Suppressor macrophage (primary cell): ENCODE measurements around the gene RIMS1.
"Not testable (repeated sequence)": the region's sequence is repeated elsewhere in the genome, so short reads cannot be mapped to it uniquely, and the experiment has no call there.

Experiments used
- DNase-seq, 4 experiments: peaks; one replicate each; pipeline ENCODE4 v3.0.0-alpha.2; 2020 to 2022

The RIMS1 gene

DNA sequence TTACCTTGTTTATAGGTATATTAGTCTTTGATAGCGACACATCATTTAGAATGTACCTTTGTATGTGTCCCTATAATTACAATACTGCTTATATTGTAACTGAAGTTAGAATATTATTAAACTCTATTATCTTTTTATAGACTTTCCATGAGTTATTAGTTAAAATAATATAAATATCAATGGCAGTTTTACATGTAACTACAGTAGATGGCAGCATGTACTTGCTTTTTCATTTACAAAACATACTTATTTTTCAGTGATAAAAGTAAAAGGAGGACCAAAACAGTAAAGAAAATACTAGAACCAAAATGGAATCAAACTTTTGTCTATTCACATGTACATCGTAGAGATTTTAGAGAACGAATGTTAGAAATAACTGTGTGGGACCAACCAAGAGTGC is 364.3 kb downstream of the RIMS1 start:
- DNase-seq = no peak

DNA sequence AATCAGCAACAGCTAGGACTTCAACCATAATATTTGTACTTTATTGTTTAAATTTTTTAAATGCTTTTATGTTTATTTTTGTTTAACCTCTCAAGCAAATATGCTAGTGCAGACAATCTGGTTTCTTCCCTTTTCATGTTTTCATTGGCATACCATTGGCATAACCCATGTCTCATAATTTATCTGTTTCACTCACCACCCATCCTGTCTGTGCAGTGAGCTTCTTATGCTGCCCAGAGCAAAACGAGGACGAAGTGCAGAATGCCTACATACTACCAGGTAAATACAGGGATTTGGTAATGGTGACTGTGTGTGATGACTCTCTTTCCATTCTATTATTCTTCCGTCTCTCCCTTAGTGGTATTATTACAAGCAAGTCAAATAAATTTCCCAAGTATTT is 374.1 kb downstream of the RIMS1 start:
- DNase-seq = no peak

DNA sequence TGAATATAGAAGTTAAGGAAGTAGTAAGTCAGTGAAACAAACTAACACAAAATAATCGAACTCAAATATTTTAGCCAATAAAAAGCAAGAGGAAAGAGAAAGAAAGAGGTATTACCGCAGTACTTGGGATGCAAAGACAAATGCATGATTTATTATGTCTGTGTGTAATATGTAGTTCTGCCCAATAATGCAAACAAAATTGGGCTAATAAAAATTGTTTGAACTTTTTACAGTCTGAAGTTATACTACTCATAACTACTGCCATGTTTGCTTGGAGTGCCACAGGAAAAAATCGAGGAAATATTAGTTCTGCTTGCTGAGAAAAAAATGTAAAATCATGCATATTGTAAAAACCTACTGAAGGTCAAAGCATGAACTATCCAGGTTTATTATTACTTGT is 375.2 kb downstream of the RIMS1 start:
- no peak for DNase-seq

DNA sequence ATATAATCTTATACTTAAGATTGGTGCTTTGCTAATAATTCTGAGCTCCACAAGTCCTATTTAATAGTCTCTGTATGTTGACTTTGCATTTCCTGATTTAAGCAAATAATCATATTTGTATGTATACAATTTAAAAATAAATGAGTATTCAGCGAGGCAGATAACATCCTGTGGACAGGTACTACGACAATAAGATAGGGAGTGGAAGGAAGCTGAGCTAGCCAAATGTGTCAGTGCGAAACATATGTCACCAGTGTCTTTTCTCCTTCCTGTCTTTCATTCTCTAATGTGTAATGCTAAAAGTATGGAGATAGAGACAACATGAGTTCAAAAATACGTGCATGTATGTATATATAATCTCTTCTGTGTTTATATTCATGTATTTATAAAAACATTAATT is 375.9 kb downstream of the RIMS1 start:
- no peak for DNase-seq

DNA sequence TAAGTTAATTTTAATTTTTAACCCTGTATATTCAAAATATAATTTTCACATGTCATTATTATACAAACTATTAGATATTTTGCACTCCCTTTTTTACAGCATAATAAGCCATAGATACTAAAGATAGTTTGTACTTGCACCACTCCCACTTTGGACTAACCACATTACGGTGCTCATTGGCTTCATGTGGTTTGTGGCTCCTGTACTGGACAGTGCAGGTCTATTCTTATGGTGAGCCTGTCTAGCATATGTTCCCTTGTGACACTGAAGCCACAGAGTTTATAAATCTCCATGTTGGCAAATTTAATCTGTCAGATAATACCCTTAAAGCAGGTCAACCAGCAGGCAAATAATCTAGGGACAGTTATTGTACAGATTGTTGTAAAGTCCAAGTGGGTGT is 381.1 kb downstream of the RIMS1 start:
- no peak for DNase-seq

DNA sequence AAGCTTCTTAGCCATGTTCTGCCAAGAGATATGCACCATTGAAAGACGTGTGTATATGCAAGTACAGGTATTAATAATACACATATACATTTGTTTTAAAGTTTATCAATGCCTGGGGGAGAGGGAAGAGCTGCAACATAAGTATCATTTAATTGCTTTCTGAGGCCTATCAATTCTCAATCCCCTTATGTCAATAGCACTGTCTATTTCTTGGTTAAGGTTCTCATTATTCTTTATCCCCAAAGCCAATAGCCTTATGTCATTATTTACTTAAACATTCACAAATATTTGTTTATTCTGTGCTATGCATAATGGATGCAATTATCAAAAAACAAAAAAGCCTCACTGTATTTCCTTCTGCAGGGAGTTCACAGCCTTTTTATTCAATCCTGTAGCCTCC is 385.2 kb downstream of the RIMS1 start:
- DNase-seq = no peak

DNA sequence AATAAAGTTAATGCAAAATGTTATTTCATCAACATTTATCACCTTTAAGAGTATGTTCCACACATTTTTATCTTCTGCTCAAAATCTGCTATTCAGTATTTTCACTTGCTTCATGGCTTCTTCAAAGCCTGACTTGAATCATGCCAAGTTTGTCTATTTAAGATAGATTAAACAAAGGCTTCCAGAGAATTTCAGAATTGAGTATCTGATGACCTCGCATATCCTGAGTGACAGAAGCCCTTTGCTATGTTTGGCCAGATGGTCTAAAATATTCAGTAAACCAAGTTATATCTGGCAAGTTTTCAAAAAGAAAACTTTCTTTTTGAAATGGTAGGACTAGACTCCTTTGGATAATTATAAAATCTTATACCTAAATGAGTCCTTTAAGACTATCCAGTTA is 386.6 kb downstream of the RIMS1 start:
- no peak for DNase-seq

DNA sequence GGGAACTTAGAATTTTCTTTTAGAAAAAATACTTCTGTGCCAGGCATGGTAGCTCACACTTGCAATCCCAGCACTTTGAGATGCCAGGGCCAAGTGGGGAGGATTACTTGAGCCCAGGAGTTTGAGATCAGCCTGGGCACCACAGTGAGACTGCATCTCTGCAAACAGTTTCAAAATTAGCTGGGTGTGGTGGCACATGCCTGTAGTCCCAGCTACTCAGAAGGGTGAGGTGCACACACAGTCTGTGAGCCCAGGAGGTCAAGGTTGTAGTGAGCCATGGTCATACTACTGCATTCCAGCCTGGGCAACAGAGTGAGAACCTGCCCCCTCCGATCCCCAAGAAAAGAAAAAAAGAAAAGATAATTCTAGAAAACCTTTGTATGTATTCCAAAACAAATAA is 389.5 kb downstream of the RIMS1 start:
- DNase-seq = no peak

DNA sequence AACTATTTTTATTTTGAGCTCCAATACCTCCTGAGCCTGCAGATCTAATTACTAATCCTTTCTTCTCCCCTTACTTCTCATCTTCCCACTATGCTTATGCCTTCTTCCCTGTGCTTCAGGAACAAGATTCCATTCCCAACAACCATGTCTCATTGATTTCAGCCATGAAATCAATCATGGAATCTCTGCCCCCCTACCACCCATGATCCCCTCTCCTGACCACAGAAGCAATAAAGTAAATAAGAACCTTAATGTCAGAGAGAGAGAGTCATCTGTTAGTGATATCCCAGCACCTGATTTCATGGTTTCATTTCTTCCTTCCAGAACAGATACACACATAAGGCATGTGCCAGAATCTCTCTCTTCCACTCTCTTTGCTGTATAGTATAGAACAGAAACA is 395.9 kb downstream of the RIMS1 start:
- DNase-seq = no peak

DNA sequence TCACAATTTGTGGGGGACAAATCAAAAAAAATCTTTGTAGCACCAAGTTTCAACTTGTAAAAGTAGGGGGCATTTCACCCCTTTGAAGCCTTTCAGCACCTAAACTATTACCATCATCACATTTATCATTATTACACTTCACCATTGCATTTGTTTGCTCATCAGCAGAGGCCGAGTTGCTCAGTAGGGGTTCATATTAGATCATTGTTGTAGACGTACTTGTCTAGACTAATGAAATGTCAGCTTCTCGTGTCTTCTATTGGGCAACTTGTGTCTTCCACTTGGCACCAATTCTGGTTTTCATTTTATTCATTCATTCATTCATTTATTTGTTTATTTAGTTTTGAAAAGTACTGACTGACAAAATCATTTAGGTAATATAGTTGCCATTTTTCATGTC is 397.2 kb downstream of the RIMS1 start:
- DNase-seq = no peak

DNA sequence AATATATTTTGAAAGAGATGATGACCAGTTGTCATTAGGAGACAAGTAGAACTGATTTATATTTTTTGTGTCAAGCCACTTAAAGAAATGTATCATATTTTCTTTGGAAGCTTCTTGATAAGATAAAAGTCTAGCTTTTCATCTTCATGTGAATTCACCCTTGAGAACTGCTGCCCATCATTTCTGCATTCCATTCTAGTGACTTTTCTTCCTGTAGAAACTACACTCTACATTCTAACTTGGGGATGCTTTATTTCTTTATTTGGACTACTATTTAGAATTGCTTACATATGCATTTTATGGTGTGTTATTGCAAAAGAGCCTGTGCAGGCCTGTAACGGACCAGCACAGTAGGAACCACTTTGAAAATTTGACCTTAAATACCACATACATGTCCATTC is 400.6 kb downstream of the RIMS1 start:
- no peak for DNase-seq

DNA sequence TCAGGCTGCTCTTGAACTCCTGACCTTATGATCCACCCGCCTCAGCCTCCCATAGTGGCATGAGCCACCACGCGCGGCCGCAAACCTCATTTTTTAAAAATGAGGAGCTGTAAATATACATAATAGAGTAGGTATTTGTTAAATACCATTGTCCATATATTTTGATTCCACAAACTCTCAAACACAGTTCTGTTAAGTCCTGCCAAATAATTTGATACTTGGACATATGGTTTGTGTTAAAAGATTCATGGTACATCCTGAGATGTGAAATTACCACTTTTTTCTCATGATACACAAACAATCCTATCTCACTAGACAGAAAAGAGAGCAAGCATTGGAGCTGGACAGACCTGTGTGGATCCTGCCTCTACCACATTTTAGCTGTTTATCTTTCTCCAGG is 401.5 kb downstream of the RIMS1 start:
- DNase-seq = no peak

DNA sequence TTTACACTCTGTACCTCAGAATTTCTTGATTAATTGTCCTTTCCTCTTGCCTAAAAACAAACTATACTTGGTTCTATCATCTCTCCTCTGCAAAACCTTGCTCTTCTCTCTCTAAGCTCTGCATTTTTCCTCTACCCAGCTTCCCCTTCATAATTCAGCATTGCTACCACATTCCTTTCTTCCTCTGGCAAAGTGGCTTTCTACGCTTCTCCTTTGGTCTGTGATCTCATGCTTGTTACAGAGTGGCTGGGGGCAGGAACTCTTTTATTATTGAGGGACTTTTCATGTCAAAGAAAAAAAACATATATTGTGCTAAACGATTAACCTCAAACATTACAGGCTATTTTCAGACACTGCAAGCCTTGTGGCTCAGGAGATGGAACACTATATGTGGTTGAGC is 402.2 kb downstream of the RIMS1 start:
- DNase-seq = no peak

DNA sequence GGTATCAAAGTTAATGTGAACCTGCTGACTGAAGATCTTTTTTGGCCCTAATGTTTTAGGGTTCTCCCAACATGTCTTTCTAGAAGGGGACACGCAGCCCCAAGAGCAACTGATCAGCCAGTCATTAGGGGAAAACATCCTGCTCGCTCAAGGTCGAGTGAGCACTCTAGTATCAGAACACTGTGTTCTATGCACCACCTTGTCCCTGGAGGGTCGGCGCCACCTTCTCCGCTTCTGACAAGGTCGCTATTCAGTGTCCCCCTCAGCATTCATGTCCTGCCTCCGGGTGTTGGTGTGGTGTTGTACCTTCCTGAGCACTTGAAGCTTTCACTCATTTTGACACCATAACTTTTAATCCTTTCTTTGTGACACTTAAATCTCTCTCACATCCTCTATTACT is 404.3 kb downstream of the RIMS1 start:
- DNase-seq = no peak

DNA sequence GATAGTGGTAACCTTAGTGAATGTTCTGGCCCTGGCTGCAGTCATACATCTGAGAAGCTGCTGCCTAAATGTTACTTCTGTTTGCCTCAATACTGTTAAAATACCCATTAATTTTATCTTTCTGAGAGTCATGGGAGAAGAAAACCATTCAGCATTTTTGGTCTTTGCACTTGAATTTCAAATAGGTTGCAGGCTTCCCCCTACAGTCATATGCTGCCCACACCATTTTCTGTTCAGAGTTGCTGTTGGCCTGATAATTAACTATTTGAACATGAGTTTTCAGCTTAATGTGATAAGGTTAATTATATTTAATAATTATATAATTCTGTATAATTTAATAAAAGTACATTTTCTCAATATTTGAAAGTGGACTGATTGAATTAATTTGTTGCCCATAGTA is 410.0 kb downstream of the RIMS1 start:
- DNase-seq = no peak

DNA sequence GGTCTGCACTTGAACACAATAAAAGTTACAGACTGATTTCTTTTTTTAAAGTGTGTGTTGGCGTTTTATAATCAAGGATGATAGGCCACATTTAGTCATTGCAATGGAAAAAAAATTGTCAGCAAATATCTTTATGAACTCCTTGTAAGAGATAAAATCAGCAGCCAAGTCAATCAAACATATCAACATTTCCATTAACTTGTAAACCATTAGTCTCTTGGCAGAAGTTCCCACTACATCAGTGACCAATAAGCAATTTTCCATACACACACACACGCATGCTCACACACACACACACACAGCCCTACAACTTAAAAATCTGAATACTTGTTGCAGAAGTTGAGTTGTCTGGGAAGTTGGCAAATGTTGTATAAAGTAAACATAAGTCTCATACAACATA is 419.6 kb downstream of the RIMS1 start:
- DNase-seq = no peak

DNA sequence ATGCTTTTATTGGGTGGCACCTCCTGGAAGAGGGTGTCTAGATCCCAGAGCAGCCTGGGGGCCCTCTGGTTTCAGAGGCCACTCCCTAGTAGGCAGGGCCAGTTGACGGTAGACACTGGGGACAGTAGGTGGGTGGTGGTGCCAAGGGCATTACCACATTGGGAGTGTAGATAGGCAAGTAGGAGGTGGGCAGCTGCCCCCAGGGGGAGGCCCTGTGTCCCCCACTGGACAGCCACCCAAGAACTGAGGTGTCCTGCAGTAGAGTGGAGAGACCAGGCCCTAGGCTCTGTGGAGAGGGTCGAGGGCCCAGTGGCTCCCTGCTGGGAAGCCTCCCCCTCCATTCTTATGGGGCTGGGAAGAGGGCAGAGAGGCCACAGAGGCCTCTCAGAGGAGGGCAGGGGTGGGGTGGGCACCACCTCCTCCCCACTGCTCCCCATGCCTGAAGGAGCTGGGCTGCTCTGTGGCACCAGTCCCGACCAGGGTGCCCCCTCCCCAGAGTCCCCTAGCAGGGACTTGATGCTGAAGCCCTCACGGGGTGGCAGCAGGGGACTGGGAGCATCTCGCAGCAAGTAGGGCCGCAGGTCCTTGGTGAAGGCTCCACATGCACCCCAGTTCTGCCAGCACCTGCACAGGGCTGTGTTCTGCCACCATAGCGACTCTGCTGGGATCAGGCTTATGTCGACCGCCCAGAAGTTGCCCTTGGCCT is 430.5 kb downstream of the RIMS1 start:
- DNase-seq = no peak

DNA sequence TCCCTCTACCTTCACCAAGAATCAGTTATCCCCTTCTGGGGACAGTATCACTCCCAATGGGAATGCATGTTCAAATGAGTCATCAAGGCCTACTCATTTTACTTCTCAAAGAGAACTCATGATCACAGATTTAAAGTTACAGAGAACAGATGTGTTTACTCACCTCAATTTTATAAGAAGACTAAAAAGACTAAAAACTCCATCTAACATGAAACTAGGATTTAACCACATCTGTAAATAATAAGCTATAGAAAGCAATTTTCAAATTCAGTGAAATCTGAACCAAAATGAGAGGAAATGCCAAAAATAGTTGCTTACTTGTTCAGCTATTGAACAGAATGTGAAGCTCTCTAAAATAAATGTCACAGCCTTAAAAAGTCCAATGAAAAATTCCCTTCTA is 435.4 kb downstream of the RIMS1 start:
- DNase-seq = no peak

DNA sequence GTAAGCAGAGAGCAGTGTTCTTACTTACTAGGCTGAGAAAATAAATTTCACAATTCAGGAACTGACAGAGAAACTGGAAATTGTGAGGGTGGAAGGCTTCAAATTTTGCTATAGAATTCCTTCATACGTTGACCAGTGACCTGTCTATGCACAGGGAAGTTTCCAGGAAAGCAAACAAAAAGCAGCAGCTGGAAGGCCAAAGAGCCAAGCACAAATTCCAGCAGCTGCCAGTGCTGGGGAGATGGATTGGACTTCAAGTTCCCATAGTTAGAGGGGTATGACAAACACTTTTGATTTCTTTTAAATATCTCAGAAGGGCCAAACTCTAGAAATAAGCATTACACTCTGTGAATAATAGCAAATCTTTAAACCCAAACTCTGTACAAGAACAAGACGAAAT is 436.4 kb downstream of the RIMS1 start:
- DNase-seq = no peak

DNA sequence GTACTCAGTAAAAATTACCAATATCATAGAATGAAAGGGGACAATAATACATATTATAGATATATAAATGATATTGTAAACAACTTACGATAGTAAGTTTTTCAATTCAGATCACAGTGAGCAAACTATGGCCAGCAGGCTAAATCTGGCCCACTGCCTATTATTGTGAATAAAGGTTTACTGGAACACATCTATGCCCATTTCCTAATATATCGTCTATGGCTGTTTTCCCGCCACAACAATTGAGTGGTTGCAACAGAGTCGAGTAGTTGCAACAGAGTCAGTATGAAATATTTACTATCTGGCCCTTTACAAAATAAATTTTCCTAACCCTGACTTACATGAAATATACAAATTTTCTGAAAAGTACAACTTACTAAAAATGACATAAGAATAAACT is 438.2 kb downstream of the RIMS1 start:
- no peak for DNase-seq

DNA sequence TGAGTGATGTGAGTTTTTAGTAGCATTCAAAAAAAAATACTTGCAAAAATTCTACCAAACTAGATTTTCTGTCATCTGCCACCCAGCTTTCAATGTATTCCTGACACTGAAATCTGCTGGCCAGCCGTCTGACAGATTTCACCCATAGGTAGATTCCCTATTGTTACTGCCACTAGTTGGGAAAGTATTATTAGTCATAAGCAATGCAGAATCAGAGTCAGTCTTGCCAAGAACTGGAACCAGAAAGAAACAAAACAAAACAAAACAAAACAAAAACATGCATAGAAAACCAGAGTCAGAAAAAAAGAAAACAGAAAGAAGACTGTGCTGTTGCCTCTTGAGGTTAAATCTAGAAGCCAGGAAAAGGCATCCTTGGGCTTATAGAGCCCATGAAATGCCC is 442.4 kb downstream of the RIMS1 start:
- DNase-seq = no peak

DNA sequence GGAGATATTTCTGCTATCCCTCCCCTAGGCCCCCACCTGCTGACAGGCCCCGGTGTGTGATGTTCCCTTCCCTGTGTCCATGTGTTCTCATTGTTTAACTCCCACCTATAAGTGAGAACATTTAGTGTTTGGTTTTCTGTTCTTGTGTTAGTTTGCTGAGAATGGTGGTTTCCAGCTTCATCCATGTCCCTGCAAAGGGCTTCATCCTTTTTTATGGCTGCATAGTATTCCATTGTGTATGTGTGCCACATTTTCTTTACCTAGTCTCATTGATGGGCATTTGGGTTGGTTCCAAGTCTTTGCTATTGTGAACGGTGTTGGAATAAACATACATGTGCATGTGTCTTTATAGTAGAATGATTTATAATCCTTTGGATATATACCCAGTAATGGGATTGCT is 448.9 kb downstream of the RIMS1 start:
- DNase-seq = not testable (repeated sequence)

DNA sequence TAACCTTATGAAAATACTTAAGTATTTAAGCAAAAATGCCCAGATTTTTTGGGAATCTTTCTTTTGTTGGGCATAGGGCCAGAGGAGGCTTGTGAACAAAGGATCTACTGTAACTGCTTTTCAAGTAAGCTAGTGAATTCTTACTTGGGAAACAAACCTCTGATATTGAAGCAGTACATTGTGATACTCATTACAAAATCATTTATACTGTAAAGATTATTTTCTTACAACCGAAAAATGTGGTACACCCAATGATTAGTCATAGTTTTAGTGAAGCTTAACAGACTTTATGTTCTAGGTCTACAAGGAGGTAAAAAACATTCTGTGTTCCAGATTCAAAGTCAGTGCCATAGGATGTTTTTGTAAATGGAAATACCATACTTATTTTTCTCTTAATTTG is 462.6 kb downstream of the RIMS1 start:
- no peak for DNase-seq

DNA sequence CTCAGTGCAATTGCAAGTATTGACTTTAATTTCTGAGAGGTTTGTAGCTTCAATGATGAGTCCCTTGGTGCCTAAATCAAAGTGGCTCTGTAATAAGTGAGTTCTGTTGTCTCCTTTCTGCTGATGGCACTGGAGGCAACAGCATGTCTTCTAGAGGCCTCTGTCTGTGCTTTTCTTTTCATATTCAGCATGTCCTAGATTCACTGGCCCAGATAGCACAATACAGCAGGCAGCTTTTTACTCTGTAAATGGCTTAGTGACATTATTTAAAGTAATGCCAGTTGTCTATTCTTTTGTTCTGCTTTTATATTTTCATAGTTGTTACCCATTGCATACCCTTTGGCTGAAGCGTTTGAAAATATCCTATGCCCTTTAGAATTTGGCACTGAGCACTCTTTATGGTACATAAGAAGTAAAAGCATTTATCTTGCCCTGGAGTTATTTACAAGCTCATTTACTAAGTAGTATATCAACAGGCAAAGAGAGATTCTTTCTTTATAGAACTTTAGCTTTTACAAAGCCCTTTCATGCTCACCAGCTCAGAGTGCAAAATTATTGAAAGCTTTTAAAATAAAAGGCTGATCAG is 464.0 kb downstream of the RIMS1 start:
- DNase-seq = no peak
